Colonic mucosa (tissue), 4 donors: ENCODE data around the gene FAM131B. TPM values are rescaled to one million over a fixed set of nuclear protein-coding genes. Genes with fewer than 3 reads are reported as not detected.
A peak's percentile ranks its signal among the peaks of the same experiment; 100 is the strongest.

Experiments used
- DNase-seq: peaks from one replicate; pipeline ENCODE4 v3.0.0-alpha.2; 2020
- H3K27ac ChIP-seq: fragments of 200-600 bp; one replicate; pipeline ENCODE4 v1.8.0; 2021
- H3K27me3 ChIP-seq: fragments of 200-600 bp; one replicate; pipeline ENCODE4 v1.8.0; 2021
- H3K36me3 ChIP-seq: fragments of 200-600 bp; one replicate; pipeline ENCODE4 v1.8.0; 2021
- H3K4me1 ChIP-seq: fragments of 200-600 bp; one replicate; pipeline ENCODE4 v1.8.0; 2021; ENCODE audit warnings: mild to moderate bottlenecking
- H3K4me3 ChIP-seq: fragments of 200-600 bp; one replicate; pipeline ENCODE4 v1.8.0; 2021
- H3K9ac ChIP-seq, 2 donors: one replicate each; pipeline ENCODE4 v1.7.0; 2013; ENCODE audit warnings: control low read depth in 2 of 2, low read depth in 2 of 2, low read length in 2 of 2
- H3K9me3 ChIP-seq: fragments of 200-600 bp; one replicate; pipeline ENCODE4 v1.8.0; 2021
- intact Hi-C: fragments of 100-400 bp; cut with DNase I; formaldehyde crosslinking; loops from one replicate; pipeline ENCODE4 v1.14.1; 2022
- total RNA-seq, 2 donors: library from RNA; stranded (reverse); fragmentation: NEBNext Ultra II Directional in 1 of 2; extraction: Animal tissue kit (Norgen Biotek cat#: 25700) in 1 of 2; gene quantifications; one replicate each; pipeline ENCODE4 v1.2.1, GENCODE V29; 2021
- TF ChIP-seq, protein P1 (sequence below): fragments of 200-600 bp; IDR thresholded peaks from one replicate; pipeline ENCODE4 v1.8.0; 2022; ENCODE audit warnings: antibody characterized with exemption, mild to moderate bottlenecking
- donor health status: healthy.
- donor health status: DM: no; HTN: no; CAD: no.
- donor health status: DM: no; HTN: no; CAD: no.

The FAM131B gene
- total RNA-seq, 2 donors from 2014 or later = 0.40 to 1.8 TPM

GRCh38 chr7:143321242-143321641, 41.3 kb downstream of the FAM131B start:
- DNase-seq = no peak
- TF ChIP-seq, protein P1, sequence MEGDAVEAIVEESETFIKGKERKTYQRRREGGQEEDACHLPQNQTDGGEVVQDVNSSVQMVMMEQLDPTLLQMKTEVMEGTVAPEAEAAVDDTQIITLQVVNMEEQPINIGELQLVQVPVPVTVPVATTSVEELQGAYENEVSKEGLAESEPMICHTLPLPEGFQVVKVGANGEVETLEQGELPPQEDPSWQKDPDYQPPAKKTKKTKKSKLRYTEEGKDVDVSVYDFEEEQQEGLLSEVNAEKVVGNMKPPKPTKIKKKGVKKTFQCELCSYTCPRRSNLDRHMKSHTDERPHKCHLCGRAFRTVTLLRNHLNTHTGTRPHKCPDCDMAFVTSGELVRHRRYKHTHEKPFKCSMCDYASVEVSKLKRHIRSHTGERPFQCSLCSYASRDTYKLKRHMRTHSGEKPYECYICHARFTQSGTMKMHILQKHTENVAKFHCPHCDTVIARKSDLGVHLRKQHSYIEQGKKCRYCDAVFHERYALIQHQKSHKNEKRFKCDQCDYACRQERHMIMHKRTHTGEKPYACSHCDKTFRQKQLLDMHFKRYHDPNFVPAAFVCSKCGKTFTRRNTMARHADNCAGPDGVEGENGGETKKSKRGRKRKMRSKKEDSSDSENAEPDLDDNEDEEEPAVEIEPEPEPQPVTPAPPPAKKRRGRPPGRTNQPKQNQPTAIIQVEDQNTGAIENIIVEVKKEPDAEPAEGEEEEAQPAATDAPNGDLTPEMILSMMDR = no peak
- intact Hi-C loops = loop anchor here (5.0 kb wide), 1 partner anchor 91 kb away; no protein-coding TSS in a partner anchor

GRCh38 chr7:143320620-143321019, 41.9 kb downstream of the FAM131B start:
- Histone ChIP-seq H3K4me1 (no peaks in the 10 kb centered on the region), H3K4me3 (no peak overlapping the region), H3K27ac (no peak overlapping the region), H3K36me3 (no peaks in the 10 kb centered on the region), H3K9ac (no peak overlapping the region), H3K9me3 (no peaks in the 10 kb centered on the region), H3K27me3 (no peaks in the 10 kb centered on the region)
- TF ChIP-seq, protein P1 = no peak
- DNase-seq = peak; percentile 74
- intact Hi-C loops = loop anchor here (5.0 kb wide), 1 partner anchor 92 kb away; no protein-coding TSS in a partner anchor

More at GRCh38 chr7:143321242-143321641, 41.3 kb downstream of the FAM131B start:
- no peaks in the 10 kb centered on the region for H3K36me3 ChIP-seq
- H3K9ac ChIP-seq = no peak overlapping the region
- no peak overlapping the region for H3K4me3 ChIP-seq
- no peaks in the 10 kb centered on the region for H3K4me1 ChIP-seq
- no peaks in the 10 kb centered on the region for H3K9me3 ChIP-seq
- no peak overlapping the region for H3K27ac ChIP-seq
- no peaks in the 10 kb centered on the region for H3K27me3 ChIP-seq

DNA sequence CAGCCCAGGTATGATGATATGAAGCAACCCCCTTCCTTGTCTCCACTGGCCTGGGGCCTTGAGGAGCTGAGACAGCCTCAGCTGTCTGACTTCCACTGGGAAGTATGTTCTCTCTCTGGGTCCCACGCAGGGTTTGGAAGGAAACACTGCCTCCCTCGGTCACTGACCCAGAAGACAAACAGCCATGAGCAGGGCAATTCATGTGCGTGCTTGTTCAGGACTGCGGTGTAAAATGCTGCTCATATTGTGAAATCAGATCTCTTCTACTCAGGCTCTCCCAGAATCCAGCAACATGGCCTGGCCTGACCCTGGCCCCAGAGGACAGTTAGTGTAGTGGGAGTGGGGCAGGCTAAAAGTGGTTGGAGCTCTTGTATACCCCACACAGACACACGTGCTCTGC, 43.9 kb downstream of the FAM131B start:
- TF ChIP-seq, protein P1 = no peak
- intact Hi-C loops = no loop called here
- H3K4me3 ChIP-seq = no peak overlapping the region
- no peaks in the 10 kb centered on the region for H3K4me1 ChIP-seq
- no peak overlapping the region for H3K9ac ChIP-seq
- no peaks in the 10 kb centered on the region for H3K9me3 ChIP-seq
- H3K27me3 ChIP-seq = no peaks in the 10 kb centered on the region
- no peaks in the 10 kb centered on the region for H3K36me3 ChIP-seq
- no peak for DNase-seq
- H3K27ac ChIP-seq = no peak overlapping the region

- H3K9ac ChIP-seq = no peak overlapping the region
- no peaks in the 10 kb centered on the region for H3K27me3 ChIP-seq
- no peaks in the 10 kb centered on the region for H3K36me3 ChIP-seq
- H3K4me3 ChIP-seq = no peak overlapping the region
- no peak for DNase-seq
- TF ChIP-seq, protein P1 = no peak
- intact Hi-C loops = no loop called here
- no peaks in the 10 kb centered on the region for H3K9me3 ChIP-seq
- H3K27ac ChIP-seq = no peak overlapping the region
- no peaks in the 10 kb centered on the region for H3K4me1 ChIP-seq
These were observed 46.0 kb downstream of the FAM131B start for GRCh38 chr7:143316492-143316891.

DNA sequence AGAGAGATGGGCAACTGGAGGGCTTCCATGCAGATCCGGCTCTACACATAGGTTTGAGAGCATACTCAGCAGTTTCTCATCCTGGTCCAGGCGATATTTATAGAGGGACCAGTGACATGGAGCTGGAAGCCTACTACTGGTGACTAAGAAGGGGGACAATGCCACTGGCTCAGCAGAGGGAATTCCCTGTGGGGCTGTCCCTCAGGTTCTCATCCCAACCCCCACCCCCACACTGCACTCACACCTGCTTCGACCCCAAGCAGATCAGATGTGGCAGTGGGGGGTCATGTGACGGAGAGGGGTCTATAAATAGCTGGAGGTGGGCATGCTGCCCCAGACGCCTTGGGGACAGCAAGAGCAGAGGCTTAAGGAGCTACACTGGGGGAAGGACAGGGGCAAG, 46.7 kb downstream of the FAM131B start, which contains the start of gene CLCN1:
TSS of gene CLCN1 (plus strand) at position 336 of the 400 bp plus-strand sequence. CDS start 102 bp downstream, outside the sequence.
- Histone ChIP-seq H3K9me3 (no peaks in the 10 kb centered on the region), H3K4me1 (no peaks in the 10 kb centered on the region), H3K36me3 (no peaks in the 10 kb centered on the region), H3K9ac (no peak within 1 kb of the TSS), H3K4me3 (no peak within 1 kb of the TSS), H3K27me3 (no peaks in the 10 kb centered on the region), H3K27ac (no peak within 1 kb of the TSS)
- no peak for DNase-seq
- TF ChIP-seq, protein P1 = no peak
- intact Hi-C loops = no loop called here
